NCI-H345 (cell line): ENCODE measurements around the gene IKBIP.
"Not testable (repeated sequence)": the region's sequence is repeated elsewhere in the genome, so short reads cannot be mapped to it uniquely, and the experiment has no call there.

ENCODE experiments used
- DNase-seq: peaks from one replicate; lab custom pipeline; 2025; lab: John Stamatoyannopoulos, UW

The IKBIP gene

DNA sequence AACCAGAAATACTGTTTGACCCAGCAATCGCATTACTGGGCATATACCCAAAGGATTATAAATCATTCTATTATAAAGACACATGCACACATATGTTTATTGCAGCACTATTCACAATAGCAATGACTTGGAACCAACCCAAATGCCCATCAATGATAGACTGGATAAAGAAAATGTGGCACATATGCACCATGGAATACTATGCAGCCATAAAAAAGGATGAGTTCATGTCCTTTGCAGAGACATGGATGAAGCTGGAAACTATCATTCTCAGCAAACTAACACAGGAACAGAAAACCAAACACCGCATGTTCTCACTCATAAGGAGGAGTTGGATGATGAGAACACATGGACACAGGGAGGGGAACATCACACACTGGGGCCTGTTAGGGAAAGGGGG lies 67.8 kb downstream of the IKBIP start:
- DNase-seq = not testable (repeated sequence)

GRCh38 chr12:98575013-98575412 lies 69.6 kb downstream of the IKBIP start:
- DNase-seq = no peak
